HL-60 (cell line): ENCODE results near the gene INTS11.
A peak's percentile ranks its signal among the peaks of the same experiment; 100 is the strongest.

Experiments
- DNase-seq, 2 experiments: peaks; one replicate each; pipeline ENCODE4 v3.0.0-alpha.2; 2010 to 2020; ENCODE audit warnings: low read depth in 1 of 2, low spot score in 1 of 2
- H3K27ac ChIP-seq: fragments of 250-450 bp; sonication (Bioruptor Pico); replicated peaks from 2 replicates; pipeline ENCODE4 v1.5.1; 2020; ENCODE audit warnings: mild to moderate bottlenecking, moderate library complexity
- H3K27me3 ChIP-seq: fragments of 250-450 bp; sonication (Bioruptor Pico); 2 replicates; pipeline ENCODE4 v1.5.1; 2021; ENCODE audit warnings: mild to moderate bottlenecking, moderate library complexity; ENCODE audit not compliant: insufficient read depth, poor library complexity, severe bottlenecking
- H3K4me3 ChIP-seq: replicated peaks from 2 replicates; pipeline ENCODE4 v1.5.1; 2011; ENCODE audit warnings: mild to moderate bottlenecking, control low read depth, low read length; ENCODE audit not compliant: insufficient read depth
- CTCF ChIP-seq: IDR thresholded peaks from one replicate; pipeline ENCODE4 v1.5.1; 2011; ENCODE audit warnings: low read length, control low read depth, inconsistent platforms; ENCODE audit not compliant: insufficient read depth
- GABPA ChIP-seq: IDR thresholded peaks from 2 replicates; pipeline ENCODE4 v1.6.1; 2012; ENCODE audit warnings: low read depth
- POLR2AphosphoS5 ChIP-seq: IDR thresholded peaks from 2 replicates; pipeline ENCODE4 v1.6.1; 2012; ENCODE audit warnings: low read depth
- REST ChIP-seq: IDR thresholded peaks from 2 replicates; pipeline ENCODE4 v1.6.1; 2012; ENCODE audit warnings: low read depth; ENCODE audit not compliant: insufficient replicate concordance
- SPI1 ChIP-seq: IDR thresholded peaks from 2 replicates; pipeline ENCODE4 v1.6.1; 2012; ENCODE audit warnings: low read depth, mild to moderate bottlenecking, borderline replicate concordance

The INTS11 gene

GRCh38 chr1:1306070-1306660 lies 18.3 kb downstream of the INTS11 start:
- Histone ChIP-seq H3K4me3 (peak overlapping the region; percentile 73), H3K27me3 (no peaks in the 10 kb centered on the region), H3K27ac (peak overlapping the region; percentile 56)
- TF ChIP-seq GABPA (no peak), REST (no peak), CTCF (no peak), POLR2AphosphoS5 (no peak), SPI1 (no peak)
- DNase-seq, result peak in 1 of 2 experiments; percentile 39

- H3K27ac ChIP-seq, result peak overlapping the region; percentile 56
- TF ChIP-seq GABPA (no peak), REST (no peak), SPI1 (no peak), POLR2AphosphoS5 (no peak), CTCF (no peak)
- H3K27me3 ChIP-seq, result no peaks in the 10 kb centered on the region
- peak; percentile 64 to 89 for DNase-seq
- peak overlapping the region; percentile 73 for H3K4me3 ChIP-seq
Observed at GRCh38 chr1:1305300-1306069, 19.0 kb downstream of the INTS11 start.

- Histone ChIP-seq H3K27ac (peak overlapping the region; percentile 56), H3K4me3 (no peak overlapping the region), H3K27me3 (no peaks in the 10 kb centered on the region)
- no peak for DNase-seq
- TF ChIP-seq GABPA, result no peak
- no peak for TF ChIP-seq CTCF
Observed at GRCh38 chr1:1304331-1305299, 19.8 kb downstream of the INTS11 start.
